GM21723 (cell line): ENCODE results near the gene BICDL1.

Experiments used
- ATAC-seq: cut with Tn5 transposase; IDR thresholded peaks from one replicate; pipeline ENCODE4 v1.9.1; 2021; ENCODE audit warnings: mild to moderate bottlenecking, moderate library complexity; ENCODE audit not compliant: unreplicated experiment

Gene BICDL1

GRCh38 chr12:120078868-120079267 is 89.8 kb downstream of the BICDL1 start:
- ATAC-seq = no peak

DNA sequence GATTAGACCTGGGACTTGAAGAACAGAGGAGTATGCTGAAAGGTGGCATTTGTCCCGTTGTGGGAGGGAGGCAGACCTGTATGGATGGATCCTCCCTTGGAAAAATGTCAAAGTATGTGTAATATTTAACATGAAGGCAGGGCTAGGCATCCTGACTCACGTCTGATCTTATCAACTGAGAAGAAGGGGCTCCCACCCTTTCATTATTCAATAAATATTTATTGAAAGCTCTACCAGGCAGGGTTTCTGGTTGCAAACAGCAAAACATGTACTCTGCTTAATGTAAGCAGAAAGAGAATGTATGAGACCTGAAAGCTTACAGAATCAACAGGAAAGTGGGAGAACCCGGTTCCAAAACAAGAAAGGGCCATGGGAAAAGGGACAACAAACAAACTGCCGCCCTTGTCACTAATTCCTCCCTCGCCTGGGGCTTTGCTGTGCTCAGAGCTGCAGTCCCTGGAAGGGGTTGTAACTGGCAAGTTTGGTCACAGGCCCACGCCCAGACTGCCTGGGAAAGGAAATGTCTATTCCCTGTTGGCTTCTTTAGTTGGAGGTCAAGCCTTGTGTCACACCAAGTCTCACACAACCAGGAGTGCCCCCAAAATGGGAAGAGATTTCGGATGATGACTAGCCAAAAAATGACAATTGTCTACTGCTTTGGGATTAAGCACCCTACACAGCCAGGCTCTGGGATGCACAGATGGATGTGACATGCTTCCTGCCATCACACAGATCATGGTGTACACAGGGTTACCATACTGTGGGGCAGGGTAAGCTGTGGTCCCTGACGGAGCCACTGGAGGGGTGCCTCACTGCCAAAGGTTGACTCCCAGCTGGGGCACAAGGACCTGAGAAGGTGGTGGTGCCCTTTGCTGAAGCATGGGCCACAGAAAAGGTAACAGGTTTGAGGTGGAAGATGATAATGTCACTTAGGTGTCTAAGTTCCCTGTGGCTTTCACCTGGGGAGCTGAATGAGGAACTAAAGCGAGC is 90.7 kb downstream of the BICDL1 start:
- no peak for ATAC-seq

DNA sequence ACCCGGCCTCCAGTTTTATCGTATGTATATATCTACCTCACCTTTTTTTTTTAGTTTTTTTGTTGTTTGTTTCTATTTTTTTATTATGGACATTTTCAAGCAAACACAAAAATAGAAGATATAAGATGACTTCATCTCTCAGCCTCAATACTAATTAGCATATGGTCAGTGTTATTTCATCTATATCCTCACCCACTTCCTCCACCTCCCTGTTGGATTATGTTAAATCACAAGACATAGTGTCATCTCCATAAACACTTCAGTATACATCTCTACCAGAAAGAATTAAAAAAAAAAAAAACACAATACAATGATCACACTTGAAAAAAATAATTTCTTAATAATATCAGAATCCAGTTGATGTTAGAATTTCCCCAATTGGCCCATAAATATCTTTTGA is 92.6 kb downstream of the BICDL1 start:
- ATAC-seq = no peak

DNA sequence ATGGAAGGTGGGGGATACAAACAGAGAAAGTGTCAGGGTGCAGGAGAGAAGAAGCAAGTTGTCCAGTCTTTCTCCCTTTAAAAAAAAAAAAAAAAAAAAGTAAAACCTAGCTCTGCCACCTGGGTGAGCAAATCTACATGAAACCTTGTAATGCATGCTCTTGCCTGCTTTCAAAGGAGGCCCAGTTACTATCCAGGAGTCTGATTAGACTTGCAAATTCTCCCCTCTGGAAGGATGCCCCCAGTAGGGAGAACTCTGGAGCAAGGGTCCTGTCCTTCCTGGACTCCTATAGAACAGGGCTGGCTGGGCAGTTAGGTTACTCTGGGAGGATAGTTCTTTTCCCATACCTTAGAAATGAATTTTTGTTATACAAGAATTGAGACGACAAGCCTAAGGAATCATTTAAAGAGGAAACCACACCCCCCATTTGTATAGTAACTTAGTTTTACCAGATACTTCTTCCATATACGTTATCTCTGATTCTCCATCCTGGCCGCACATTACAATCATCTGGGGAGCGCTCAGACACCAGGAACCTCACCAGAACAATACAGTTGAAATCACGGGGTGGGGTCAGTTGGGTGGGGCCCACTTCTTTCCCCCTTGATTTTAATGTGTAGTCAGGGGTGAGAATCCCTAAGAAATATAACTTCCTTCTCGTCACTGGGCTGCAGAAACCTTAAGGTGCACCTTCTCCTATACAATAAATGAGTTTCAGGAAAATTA is 97.0 kb downstream of the BICDL1 start:
- no peak for ATAC-seq

DNA sequence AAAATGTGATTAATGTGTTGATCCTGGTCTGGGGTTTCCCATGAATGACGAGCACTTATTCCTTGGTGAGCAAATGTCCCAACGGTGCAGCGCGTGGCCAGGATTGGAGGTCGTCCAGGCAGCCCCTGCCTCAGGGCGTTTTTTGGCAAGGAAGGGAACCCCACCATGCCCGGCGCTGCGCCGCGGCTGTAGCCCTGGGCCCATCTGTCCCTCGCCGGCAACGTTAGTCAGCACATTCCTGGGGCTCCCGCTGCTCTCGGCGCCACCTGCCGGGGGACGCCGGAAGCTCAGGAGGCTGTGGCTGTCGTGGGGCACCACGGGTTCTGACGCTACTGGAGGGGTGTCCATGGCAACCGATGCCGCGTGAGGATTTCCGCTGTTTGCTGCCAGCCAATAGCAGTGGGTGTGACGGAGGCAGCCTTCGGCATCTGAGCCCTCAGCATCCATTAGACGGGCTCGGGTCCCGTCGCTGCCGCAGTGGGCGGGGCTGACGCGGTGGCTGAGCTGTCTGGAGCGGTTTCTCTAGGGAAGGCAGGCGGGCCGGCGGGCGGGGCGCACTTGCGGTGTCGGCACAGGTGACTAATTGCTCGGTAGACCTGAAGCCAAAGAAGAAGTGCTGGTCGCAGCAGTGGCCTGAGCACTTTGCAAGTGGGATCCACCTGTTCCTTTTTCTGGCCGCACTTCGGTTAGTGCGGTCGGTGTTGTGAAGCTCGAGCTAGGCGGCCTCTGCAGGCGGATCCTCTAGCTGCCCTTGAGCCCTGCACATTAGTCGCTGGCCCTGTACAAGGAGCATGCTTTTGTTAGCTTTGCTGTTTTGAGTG is 98.0 kb downstream of the BICDL1 start:
- ATAC-seq = peak; percentile 98

- no peak for ATAC-seq
These were observed 100.1 kb downstream of the BICDL1 start for GRCh38 chr12:120089105-120089504.

GRCh38 chr12:120089796-120090195 is 100.8 kb downstream of the BICDL1 start:
- ATAC-seq = no peak

DNA sequence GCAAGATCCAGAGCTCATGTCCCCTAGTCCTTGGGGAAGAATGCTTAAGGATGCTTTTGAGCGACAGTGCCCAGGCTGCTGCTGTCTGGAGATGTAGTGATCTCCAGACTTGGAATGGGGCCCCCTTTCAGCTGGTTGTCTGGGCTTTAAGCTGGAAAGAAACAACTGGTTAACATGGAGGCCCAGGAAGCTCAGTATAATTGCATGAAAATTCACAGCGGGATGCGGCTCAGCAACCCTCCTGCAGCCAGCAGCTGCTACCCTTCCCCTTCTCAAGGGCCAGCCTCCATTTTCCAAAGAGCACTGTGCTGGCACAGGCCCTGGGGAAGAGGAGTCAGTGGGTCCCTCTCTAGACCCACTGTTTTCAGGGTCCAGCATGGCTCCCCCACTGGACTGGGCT is 101.2 kb downstream of the BICDL1 start:
- ATAC-seq = no peak

DNA sequence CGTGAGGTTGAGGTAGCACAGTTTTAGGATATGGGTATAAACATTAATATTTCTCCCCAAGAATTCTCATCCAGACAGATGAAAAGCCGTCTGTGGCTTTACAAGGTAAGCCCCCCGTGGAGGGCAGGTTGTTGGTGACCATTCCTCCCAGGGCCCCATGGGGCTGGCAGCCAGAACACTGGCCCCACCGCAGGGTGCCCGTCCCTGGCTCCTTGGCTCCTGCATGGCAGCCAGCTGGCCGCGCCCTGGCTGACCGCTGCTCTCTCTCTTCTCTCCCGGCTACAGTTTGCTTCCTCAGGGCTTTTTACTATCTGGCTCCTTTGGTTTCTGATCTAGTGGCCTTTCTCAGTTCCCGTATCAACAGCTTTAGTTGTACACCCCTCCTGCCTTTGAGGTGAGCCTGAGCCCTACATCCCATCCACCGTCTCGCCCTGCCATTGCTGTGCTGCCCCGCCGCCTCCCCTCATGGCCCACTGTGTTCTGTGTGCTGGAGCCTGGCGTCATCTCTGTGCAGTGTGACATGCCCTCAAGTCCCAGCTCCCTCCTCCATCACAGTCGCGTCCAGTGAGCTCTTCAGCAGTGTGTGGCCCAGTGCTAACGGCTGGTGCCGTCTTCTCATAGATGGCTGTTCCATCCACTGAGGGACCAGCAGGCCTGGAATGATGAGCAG is 101.7 kb downstream of the BICDL1 start:
- ATAC-seq = no peak

DNA sequence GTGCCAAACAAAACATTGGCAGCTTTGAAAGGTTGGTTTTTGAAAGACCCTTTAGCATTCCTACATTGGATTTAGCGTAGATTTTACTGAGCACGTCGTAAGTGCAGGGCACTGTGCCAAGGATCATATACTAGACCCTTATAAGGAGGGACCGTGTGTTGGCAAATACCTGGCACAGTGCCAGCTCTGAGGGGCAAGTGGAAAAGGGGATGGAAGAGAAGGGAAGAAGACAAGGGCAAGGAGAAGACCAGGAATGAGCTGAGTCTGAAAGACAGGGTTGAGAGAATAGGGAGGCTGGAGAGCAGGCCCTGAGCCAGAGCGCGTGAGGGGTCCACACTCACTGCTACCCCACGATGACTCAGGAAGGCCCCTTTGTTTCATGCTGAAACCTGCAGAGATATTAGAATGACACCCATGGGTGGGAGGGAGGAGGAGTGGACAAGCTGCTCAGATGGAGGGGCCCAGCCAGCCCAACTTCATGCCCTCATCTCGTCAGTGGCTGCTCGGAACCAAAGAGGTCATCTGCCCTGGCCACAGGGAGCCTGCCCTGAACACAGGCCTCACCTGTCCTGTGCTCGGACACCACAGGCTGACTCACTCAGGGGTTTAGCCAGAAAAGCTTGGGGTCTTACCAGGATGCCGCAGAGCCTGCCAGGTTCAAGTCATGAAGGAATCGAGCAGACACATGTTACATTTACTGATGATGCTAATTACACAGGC is 102.5 kb downstream of the BICDL1 start:
- no peak for ATAC-seq

- no peak for ATAC-seq
These were observed 103.7 kb downstream of the BICDL1 start for GRCh38 chr12:120092551-120093335.

DNA sequence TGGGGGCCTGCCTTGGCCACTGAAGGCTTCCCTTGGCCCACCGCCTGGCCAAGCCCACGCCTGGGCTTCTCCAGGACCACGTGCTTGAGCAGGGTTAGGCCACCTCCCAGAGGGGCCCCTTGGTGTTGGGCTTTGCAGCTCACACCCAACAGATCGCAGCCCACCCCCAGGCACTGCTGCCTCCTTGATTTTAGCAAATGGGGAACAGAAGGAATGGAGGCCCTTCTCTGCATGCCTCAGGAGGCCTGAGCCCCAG is 104.2 kb downstream of the BICDL1 start:
- ATAC-seq = no peak

DNA sequence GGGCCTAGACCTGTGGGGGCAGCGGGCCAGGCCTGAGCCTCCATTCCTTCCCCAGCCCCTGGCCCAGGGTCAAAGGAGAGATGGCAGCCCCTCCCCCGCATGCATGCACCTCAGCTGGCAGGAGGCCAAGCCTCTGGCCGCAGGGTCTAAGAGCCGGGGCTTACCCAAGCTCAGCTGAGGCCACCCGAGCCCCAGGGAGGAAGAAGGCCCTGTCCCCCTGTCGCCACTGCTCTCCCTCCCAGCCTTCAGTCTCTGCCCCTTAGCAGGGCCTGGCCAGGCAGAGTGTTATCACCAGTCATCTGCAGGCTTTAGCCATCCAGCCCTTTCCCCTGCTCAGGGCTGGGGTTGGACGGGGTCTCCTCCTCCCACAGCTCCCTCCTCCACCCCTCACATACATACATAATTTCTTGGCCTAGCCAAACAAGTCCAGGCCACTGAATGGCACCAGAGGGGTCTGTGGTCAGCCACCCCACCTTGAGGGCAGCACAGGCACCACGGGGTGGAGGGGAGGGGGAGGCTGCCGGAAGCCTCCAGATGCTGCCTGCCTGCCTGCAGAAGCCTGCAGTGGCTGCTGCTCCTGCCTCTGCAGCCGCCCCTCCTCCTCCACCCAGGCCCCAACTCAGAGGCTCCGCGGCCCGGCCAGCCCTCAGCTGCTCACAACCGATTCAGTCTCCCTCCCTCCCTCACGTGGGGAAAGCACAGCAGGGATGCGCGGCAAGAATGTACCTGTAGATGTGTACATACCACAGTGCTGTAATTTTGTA is 104.7 kb downstream of the BICDL1 start:
- no peak for ATAC-seq

GRCh38 chr12:120094485-120094884 is 105.4 kb downstream of the BICDL1 start:
- ATAC-seq = no peak

DNA sequence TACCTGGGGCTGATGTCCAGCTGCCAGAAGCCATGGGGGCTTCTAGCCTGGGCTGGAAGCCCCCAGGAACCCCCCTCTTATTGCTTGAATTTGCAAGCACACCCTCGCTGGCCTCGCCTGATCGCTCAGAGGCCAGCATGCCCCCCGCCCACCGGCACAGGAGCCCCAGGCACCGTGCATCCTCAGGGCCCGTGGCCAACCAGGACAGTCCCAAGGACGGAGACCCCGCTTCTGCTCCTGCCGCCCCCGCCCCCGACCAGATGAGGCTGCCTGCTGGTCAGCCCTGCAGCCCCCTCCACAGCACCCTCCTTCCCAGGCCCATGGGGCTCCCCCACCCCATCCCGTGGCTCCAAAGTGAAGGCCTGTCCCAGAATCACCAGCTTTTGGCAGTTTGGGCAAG is 106.3 kb downstream of the BICDL1 start:
- no peak for ATAC-seq

- ATAC-seq = no peak
These were observed 106.7 kb downstream of the BICDL1 start for GRCh38 chr12:120095736-120096135.

- no peak for ATAC-seq
These were observed 107.7 kb downstream of the BICDL1 start for GRCh38 chr12:120096671-120097202.

DNA sequence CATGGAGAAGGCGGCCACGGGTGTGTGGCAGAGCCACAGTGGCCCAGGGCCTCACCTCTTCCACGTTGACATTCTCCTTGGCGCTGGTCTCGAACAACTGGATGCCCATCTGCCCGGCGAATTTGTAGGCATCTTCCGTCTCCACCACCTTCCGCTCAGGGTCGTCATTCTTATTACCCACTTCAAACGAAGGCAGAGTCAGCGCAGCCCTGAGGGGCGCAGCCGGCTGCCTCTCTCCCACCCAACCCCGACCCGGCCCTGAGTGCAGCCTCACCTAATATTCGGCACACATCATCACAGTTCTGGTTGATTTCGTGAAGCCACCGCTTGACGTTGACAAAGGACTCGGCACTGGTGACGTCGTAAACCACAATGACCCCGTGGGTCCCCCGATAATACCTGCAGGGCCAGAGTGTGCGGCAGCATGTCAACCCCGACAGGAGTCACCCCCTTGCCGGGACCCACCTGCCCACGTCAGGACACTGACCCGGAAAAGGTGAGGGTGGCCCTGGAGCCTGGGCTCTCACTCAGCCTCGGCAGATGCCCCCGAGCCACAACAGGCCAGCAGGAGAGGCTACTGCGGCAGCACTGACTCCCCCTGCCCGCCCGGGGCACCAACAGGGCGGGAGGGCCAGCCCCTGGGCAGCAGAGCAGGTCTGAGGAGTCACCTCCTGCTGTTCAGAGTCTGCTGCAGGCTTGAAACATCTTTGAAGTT is 109.9 kb downstream of the BICDL1 start:
- ATAC-seq = no peak
